NOMO-1 treated with dmso at 0.1 percent for 144 hours (cell line): ENCODE measurements around the gene FLT3.
"Not testable (repeated sequence)": the region's sequence is repeated elsewhere in the genome, so short reads cannot be mapped to it uniquely, and the experiment has no call there.

Experiments used
- DNase-seq: peaks from one replicate; lab custom pipeline; 2025; ENCODE audit not compliant: unreplicated experiment; lab: John Stamatoyannopoulos, UW

FLT3 gene

DNA sequence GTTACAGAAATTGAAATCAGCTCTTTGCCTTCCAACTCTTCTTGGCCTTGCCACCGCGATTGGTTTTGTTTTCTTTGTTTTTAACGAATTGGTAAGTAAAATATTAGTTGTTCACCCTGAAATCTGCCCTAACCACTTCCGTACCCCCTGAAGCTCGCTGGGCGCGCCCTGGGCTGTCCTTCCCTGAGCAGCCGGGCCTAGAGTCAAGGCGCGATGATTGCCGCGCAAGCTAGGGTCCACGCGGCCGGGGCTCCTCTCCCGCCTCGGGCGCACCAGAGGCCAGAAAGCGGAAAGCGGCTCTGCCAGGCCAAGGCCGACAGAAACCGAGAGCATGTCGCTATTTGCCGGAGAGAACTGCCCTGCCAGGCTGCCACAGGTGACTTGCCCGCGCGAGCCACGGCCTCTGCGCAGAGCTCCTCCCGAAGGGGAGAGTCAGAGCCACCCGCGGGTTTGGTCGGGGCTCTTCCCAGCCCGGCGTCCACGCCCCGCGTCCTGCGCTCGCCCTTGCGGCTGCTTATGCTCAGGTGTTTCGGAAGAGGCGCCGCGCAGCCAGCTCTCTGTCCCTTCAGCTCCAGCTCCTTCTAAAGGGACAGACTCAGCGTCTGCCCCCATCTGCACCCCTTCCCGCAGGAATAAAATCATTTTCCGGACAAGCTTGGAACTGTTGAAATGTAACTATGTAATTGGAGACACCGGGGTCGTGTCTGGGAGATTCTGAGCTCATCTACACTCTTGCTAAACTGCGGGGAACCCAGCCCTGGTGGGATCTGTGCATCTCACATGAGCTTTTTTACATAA is 124.6 kb downstream of the FLT3 start:
- DNase-seq, result no peak

DNA sequence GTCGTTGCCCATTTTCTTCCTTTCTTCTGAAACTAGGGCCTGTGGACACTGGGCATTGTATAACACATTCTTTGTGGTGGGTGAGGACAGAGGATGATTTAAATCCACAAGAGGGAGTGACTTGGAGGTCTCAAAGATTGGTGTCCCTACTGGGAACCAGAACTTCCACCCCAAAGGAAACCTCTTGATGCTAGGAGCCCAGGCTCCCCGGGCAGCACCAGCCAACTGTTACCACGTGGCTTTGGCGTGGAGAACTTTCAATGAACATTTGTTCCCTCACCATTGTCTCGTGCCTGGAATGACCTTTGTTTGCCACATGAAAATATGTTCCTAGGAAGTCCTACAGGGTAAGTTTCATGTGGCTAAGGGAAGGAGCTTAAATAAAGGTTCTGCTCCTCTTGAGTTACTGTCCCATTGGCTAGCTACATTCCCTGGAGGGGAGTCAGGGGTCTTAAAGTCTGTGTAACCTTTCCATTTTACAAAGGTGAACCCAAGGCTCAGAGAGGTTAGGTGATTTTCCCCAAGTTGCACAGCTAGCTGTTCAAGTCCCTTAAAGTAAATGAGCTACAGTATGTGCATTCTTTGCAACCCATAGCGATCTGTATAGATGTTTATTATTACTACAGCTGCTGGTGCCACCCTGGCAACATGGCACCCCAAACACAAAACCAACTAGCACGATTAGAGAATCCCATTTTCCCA is 126.3 kb downstream of the FLT3 start:
- no peak for DNase-seq

DNA sequence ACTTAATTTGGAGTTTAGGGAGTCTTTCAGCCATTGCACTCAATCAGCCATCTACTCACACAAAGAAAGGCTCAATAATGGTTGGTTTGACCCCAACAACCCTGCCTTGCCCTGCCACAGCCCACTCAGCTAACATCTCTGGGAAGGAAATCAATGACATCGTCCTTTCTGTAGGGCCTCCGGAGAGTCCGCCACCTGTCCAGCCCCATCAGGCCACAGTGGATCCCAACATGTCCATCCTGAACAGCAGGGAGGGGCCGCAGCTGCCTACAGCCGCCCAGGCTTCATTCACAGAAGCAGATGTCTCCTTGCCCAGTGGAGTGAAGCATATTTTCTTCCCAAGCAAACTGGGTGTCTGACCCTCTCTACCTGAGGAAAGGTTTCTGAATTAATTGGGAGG is 127.1 kb downstream of the FLT3 start:
- DNase-seq, result no peak

DNA sequence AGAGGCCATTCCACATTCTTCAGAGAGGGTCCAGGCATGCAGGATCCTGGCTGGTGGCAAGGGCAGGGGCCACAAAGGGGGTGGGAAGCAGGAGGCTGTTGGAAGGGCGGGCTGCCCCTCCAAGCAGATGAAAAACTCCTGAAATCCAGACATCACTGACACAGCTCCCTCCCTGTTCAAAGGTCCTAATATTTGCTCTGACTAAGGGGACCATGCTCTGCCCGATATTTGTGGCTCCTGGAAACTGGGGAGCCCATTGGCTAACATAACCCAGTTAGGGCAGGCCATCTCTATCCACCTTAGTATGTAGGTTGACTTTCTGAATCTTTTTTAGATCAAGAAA is 127.9 kb downstream of the FLT3 start:
- no peak for DNase-seq

DNA sequence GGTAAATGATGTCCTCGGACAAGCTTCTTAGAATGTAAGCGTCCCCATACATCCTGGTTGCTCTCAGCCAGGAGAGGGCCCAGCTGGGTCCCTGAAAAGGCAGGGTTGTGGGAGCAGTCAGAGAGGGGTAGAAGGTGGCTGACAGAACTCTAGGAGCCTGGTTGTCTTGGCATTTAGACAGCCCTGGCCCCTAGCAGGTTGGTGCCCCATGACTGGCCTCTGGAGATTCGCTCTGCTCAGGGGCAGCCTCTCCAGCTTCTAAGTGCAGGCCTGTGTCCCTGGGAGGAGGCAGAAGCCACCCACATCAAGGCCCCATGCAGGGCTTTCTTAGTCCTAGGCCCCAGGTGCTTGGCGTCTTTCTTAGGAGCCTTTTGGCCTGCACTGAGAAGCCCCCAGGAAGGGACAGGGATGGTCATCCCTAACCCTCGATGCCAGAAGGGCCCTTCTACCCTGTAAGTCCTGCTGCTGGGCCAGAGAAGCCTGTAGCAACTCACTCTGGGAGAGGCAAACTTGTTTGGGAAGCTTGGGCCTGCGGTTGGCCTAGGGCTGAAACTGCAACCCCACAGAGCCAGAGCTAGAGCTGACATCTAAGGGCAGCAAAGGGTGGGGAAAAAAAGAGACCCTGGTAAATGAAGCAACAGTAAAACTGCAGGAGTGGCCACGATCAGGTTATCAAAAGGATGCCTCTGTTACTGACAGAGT is 128.4 kb downstream of the FLT3 start:
- DNase-seq, result no peak

DNA sequence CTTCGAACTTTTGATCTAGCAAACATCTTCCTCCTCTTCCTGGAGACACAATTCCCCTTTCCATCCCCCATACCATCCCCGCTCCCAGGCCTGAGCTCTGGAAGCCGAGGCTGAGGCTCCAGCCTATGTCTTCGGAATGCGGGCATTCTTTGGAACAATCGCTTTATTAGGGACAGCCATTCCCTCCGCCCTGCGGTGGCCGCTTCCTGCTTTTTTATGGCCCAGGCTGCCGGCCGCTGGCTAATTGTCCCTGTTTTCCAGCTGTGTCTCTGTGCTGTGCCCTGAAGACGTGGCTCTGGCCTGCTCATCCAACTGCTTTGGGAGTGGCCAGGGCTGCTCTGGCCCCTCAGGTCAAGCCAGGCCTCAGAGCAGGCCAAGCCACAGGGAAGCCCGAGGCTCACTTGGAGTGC is 129.1 kb downstream of the FLT3 start:
- no peak for DNase-seq

DNA sequence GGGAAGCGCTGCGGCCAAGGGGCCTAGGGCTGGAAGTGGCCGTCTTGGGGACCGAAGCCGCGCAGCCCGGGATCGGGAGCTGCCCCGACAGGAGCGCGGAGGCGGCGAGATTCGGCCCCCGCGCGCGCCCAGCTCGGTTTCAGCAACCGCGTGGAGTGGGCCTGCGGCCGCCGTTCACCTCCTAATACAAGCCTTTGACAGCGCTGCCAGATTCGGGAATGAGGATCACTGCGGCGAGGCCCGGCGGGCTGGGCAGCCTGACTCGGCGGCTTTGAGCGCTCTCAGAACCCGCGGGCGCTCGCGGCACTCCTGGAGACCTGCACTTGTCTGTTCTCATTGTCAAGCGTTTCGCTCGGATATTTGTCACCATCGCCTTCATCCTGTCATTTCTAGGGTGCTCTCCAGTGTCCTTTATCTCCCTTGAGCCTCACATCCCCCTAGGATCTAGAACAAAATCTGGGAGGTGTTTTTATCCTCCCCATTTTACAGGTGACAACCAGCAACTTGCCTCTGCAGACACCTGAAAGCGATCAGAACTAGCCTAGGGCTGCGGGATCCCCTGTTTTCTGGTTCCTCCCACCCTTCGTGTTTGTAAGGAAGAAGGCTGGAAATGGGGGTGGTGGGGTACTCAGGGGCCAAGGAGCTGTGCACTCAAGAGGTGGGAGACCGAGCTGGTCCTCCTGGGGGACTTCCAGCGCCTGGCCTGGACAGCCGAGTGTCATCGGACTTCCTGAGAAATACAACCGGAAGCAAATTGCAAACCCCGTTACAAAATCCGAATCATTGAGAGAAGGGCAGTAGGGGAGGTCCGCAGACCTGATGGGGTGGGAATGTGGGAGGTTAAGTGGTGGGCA is 129.8 kb downstream of the FLT3 start:
- DNase-seq, result no peak

DNA sequence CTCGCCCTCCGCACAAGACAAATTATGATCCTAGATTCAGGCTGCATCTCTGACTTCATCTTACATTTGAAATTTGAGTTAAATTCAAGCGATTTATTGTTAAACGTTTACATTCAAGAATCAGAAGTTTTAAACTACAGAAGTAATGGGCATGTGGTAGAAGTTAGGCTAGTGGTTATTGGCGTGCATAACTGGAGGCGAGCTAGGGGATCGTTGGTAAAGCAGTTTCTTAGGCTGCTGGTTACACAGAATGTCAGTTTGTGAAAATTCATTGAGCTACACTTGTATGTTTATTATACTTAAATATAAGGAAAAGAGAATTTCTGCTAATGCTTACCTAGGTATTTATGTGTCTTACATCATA is 130.5 kb downstream of the FLT3 start:
- DNase-seq, result no peak

DNA sequence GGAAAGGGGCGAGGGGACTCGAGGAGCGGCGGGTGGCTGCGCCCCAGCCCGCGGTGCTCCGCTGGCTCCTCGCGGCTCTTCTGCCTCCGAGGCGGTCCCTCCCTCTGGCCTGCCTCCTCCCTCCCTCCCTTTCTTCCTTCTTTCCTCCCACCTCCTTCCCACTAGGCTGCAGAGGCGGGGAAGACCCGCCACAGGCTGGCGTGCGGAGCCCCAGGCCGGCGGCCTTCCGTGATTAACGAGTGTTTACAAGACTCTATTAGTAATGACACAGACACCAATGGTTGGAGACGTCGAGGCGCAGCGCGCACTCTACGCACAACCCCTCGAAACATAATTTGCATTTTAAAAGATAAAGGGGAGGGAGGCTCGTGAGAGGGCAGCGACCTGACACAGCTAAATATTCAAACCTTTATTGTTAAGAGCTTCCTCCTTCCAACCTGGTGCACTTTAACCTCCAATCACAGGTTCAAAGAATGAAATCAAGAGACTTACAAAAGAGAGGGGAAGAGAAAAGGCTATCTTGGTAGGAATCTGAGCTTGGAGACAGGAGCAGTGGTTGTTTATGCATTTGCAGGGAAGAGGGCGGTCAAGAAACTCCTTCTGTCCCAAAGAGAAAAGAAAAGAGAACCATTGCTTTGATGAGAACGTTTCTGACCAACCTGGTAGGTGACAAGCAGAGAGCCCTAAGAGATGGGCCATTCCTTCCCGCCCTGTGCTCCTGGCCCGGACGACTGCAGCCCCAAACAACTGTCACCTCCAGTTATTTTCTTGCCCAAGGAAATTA is 131.1 kb downstream of the FLT3 start, which contains the start of gene CDX2:
Gene CDX2, minus strand, starts transcription at position 234 of the 784 bp plus-strand sequence. CDS start 309 bp downstream, outside the sequence.
- DNase-seq, result no peak

DNA sequence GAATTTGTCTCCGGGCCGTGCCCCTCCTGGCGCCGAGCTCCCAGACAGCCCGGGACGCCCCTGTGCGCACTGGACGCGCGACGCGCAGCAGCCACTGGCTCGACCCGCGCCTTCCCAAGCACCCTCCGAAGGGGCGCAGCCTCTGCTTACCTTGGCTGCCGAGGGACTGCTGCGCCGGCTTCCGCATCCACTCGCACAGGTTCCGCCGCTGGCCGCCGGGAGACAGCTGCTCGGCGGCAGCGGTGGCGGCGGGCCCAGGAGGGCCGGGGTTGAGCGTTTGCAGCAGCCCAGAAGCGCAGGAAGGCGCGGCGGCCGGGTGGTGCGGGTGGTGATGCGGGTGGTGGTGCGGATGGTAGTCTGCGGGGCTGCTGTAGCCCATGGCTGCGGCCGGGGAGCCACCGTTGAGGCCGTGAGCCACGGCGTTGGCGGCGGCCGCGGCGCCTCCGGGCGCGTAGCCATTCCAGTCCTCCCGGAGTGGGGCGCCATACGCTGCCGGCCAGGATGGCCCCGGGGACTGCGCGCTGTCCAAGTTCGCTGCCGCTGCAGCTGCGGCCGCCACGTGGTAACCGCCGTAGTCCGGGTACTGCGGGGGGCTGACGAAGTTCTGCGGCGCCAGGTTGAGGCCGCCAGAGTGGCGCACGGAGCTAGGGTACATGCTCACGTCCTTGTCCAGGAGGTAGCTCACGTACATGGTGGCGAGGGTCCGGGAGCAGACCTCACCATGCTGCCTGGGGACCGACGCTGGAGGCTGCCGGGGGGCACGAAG is 131.9 kb downstream of the FLT3 start:
- DNase-seq, result no peak

DNA sequence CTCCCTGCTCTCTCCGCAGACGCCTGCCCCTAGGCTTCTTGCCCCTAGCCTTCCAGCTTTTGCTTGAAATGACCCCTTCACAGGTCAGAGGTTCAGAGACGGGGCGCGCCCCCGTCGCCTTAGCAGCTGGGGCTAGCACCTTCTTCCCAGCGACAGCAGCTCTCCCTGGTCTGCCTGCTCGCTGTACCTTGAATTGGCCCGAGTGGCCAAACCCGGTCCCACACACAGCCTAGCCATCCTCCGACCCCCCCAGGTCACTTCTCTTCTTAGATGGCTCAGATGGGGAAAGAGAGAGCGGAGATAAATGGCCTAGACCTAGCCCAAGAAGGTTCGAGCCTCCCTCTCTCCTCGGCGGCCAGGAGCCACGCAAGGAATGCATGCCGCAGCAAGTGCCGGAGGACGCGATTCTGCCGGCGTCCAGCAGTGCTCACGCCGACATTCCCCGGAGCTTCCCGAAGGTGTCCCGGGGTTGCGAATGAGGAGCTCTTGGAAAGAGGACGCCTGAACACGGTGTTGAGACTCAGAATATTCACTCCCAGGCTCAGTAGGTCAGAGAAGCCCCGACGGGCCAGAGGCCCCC is 132.6 kb downstream of the FLT3 start:
- DNase-seq, result no peak

DNA sequence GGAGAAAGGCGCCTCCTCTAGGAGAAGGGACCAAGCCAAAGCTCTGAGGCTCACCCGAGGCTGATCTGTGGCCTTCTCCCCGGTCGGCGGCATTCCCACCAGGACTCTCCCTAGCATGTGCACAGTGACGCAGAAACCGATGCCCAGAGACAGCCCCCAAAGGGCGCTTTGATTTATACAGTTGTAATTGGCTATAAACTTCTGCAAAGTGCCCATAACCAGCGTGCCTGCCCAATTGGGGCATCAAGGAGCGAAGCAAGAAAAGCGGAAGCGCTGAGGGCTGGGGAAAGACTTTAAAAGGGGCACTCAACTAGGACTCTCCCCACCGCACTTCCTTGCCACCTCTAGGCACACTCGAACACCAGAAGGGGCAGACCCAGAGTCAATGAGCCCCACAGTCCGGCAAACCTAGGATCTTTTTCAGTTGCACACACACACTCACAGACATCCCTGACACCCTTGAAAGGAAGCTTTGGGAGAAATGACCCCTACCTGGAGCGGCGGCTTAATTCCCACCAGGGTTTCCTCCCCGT is 133.1 kb downstream of the FLT3 start:
- peak; percentile 49 for DNase-seq

DNA sequence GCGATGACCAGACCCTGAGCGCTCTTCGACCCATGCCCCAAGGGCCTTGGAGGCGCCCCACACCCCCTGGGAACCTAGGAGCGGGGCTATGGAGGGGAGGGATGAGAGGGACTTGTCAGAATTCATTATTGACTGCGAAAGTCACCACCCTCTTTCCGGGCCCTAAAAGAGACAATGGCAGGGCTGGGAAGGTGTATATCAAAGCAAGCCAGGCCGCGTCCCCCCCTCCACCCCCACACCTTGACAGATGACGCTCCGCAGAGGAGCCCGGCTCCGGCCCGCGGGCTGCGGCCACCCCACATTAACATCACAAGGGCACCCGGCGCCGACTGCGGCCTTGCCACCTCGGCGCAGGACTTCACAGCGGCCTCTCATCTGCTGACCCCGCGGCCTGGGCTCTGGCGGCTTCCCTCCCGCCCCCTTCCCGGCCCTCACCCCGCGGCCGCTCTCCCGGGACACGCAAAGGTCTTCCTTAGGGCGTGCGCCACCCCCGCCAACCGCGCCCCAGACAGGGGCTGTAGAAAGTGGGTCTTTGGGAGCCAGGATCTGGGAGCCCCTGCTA is 133.7 kb downstream of the FLT3 start:
- no peak for DNase-seq

DNA sequence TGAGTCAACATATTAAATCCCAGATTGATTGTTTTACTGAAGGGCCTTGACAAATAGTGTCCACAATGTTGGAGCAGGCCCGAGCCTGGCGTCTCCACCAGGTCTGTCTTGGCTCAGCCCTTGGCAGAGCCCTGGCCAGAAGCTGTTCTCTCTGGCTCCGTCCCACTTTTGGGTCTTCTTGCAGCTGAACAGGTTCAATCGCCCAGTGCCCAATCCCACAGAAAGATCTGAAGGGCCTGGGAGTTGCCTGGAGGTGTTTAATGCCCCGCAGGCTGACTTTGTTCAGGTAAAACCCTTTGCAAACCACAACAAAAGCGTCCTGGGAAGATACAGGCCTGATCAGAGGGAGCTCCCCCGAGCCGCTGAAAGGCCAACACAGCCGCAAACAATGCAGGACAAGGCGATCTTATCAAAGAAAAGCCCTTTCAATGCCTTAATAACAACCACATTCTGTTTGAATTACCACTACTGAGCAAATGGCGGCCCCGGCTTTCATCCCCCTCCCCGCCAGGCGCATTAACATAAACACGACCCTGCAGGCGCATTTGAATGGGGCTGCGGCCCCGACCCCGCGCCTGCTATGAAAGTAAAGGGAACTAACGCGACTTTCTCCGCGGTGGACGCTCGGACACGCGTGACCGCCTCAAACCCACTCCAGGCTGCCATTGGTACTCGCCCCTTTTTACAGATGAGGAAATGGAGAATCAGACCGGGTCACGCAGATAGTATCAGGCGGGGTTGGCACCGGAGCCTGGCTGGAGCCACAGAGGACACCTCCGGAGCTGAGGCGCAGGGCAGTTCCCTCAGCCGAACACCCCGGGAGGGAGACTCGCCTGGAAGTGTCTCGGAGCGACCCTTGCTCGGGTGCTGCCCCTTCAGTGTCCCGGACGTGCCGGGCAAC is 134.4 kb downstream of the FLT3 start:
- DNase-seq, result no peak

DNA sequence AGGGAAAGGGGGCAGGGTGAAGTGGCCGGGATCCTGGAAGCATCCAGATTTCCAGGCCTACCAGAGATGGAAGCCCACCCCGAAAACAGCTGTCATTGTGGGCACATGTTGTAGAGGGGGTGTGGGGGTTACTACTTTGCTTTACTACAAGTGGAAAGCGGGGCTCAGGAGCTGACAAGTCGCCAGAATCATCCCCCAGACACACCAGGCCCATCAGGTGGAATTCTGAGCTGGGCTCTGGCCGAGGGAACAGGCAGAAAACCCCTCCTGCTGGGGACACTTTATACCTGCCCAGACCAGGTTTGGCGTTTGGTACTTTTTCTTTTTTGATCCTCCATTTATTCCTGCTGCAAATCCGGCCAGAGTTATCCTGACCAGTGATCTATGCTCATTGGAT is 135.0 kb downstream of the FLT3 start:
- no peak for DNase-seq

DNA sequence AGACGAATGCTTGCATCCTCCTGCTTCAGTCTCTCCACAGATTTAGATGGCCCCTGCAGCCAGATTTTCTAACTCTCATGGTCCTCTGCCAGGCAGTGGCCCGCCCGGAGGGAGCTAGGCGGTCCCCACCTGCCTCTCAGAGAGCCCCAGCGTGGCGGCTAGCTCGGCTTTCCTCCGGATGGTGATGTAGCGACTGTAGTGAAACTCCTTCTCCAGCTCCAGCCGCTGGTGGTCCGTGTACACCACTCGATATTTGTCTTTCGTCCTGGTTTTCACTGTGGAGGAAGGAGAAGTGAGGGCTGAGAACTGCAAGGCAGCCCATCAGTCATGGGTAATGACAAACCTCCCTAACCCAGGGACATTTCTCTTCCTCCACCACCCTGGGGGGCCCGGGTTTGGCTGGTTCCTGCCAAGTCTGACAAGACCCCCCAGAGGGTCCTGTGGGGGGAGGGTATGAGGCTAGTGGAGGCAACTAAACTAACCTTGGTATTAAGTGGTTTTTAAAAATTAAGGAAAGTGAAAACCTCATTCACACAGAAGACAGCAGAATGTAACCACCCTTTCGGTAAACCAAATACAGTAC is 135.5 kb downstream of the FLT3 start:
- no peak for DNase-seq

DNA sequence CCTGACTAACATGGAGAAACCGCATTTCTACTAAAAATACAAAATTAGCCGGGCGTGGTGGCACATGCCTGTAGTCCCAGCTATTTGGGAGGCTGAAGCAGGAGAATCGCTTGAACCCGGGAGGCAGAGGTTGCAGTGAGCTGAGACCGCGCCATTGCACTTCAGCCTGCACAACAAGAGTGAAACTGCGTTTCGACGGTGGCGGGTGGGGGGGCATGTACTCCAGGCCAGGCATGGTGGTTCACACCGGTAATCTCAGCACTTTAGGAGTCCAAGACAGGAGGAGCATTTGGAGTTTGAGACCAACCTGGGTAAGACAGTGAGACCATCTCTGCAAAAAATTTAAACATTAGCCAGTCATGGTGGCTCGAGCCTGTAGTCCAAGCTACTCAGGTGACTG is 136.2 kb downstream of the FLT3 start:
- DNase-seq, result not testable (repeated sequence)
